Ectodermal cell (in vitro differentiated cells): Measurements from ENCODE around the gene COA7.
A peak's percentile ranks its signal among the peaks of the same experiment; 100 is the strongest.
"Not testable (repeated sequence)": the region's sequence is repeated elsewhere in the genome, so short reads cannot be mapped to it uniquely, and the experiment has no call there.

Experiments used
- H3K27ac ChIP-seq: 2 replicates; pipeline ENCODE4 v1.7.0; 2013; ENCODE audit warnings: mild to moderate bottlenecking, low read depth, low read length; ENCODE audit not compliant: insufficient read depth, poor library complexity, severe bottlenecking
- H3K27me3 ChIP-seq: 2 replicates; pipeline ENCODE4 v1.7.0; 2013; ENCODE audit warnings: mild to moderate bottlenecking, low read length; ENCODE audit not compliant: insufficient read depth, control insufficient read depth, poor library complexity, severe bottlenecking
- H3K36me3 ChIP-seq: one replicate; pipeline ENCODE4 v1.7.0; 2013; ENCODE audit warnings: low read length; ENCODE audit not compliant: control insufficient read depth, insufficient read depth
- H3K4me1 ChIP-seq: one replicate; pipeline ENCODE4 v1.7.0; 2013; ENCODE audit warnings: low read length; ENCODE audit not compliant: control insufficient read depth, insufficient read depth
- H3K4me3 ChIP-seq: 2 replicates; pipeline ENCODE4 v1.7.0; 2013; ENCODE audit warnings: low read depth, low read length, control low read depth; ENCODE audit not compliant: insufficient read depth
- H3K9me3 ChIP-seq: 2 replicates; pipeline ENCODE4 v1.7.0; 2013; ENCODE audit warnings: mild to moderate bottlenecking, low read length, moderate library complexity; ENCODE audit not compliant: control insufficient read depth
- WGBS, 2 experiments: methylation state at CpG; one replicate each; pipeline ENCODE4 v1.1.7; 2013; ENCODE audit warnings: missing lambda C conversion rate in 2 of 2; 5-methylcytosine and 5-hydroxymethylcytosine counted together

COA7 gene

DNA sequence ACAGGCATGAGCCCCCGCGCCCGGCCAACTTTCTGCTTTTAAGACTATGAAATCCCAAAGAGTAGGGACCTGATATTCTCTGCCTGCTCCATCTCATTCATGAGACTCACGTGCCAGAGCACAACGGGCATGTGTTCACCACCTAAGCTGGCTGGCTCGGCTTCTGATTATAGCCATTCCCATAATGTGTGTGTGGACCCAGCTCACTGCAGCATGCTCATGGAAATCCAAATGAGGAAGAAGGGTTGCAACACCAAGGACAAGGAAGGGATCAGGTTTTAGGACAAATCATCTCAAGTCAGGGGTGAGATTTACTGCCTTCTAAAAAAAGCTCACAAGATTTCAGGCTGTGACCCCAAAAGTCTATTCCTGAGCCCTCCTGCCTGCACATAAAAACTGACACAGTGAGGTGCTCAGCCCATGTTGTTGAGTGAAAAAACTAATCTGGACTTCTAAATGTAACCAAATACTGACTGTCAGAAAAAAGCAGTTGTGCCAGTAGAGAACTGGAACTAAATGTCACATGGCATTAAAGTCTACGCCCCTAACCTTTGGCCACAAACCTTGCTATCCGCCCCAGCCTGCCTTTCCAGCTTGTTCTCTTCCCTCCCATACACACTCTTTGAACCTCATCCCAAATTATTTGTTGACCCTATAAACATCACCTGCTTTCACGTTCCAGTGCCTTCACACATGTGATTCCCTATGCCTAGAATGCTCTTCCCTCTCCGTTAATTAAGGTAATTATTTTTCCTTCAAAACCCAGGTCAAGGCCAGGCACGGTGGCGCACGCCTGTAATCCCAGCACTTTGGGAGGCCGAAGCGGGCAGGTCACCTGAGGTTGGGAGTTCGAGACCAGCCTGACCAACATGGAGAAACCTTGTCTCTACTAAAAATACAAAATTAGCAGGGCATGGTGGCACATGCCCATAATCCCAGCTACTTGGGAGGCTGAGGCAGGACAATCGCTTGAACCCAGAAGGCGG is 9.1 kb upstream of the COA7 start:
- Histone ChIP-seq H3K9me3 (no peaks in the 10 kb centered on the region), H3K36me3 (no peaks in the 10 kb centered on the region), H3K27ac (no peak overlapping the region), H3K27me3 (no peaks in the 10 kb centered on the region), H3K4me3 (no peak overlapping the region), H3K4me1 (no peaks in the 10 kb centered on the region)
- WGBS, 2 experiments, result 91 to 94% methylated on average over 18 of the region's 18 CpGs

DNA sequence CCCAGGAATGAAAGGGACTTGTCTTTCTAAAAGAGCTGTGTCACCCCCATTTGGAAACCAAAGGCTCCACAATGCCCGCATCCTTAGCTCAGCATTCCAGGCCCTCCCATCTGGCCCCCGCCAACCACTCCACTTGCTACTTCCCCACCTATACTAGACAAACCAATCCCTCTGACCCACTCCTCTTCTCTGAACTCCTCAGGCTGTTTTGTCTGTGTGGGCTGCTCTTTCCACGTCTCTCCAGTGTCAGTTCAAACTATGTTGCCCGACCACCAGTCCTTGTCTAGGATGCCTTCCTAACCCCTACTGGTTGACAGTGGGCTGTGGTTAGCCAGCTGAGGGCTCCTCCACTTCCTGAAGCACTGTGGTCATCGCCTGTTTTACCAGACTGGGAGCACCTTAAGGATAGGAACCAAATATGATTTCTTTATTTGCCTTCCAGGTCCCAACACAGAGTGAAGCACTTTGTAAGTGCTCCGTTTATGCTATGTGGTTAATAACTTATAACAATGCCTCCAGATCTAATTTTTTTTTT is 8.1 kb upstream of the COA7 start:
- H3K9me3 ChIP-seq, result no peaks in the 10 kb centered on the region
- H3K27me3 ChIP-seq, result no peaks in the 10 kb centered on the region
- H3K27ac ChIP-seq, result no peak overlapping the region
- no peaks in the 10 kb centered on the region for H3K4me1 ChIP-seq
- H3K4me3 ChIP-seq, result no peak overlapping the region
- 80 to 87% methylated on average over 4 to 5 of the region's 6 CpGs for WGBS, 2 experiments
- H3K36me3 ChIP-seq, result no peaks in the 10 kb centered on the region

DNA sequence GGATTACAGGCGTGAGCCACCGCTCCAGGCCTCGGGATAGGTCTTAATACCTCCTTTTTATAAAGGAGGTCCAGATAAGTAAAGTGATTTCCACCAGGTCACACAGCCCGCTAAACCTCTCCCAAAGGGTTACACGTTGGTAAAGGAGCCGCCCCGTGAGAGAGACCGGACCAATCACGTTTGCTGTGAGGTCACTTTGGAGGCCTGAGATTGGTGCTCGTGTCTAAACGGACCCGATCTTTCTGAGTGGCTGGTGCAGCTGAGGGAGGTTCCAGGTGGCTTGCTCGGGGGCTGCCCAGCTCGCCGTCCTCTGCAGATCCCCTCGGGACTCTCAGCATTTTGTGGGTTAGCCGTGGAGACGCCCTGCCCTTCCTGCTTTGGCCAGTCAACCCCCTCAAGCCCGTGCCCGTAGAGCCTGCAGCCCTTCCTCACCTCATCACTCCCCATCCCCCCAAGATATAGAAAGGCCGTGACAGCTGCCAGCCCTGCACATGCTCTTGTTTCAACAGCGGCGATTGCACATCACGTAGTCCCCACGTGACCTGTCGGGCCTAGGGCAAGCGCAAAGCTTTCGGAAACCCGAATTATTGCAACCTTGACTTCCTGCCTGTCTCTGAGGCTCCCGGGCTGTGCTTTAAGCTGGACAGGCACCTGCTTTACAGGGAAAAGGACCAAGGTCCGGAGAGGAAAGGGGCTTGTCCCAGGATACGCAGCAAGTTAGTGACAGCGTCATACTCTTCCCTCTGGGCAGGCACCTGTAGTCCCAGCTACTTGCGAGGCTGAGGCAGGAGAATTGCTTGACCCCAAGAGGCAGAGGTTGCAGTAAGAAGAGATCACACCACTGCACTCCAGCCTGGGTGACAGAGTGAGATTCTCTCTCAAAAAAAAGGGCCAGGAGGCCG is 5.0 kb upstream of the COA7 start:
- Histone ChIP-seq H3K4me1 (no peaks in the 10 kb centered on the region), H3K27me3 (no peaks in the 10 kb centered on the region), H3K4me3 (peak overlapping the region; percentile 43), H3K36me3 (no peaks in the 10 kb centered on the region), H3K27ac (no peak overlapping the region), H3K9me3 (no peaks in the 10 kb centered on the region)
- 5% methylated on average over 35 of the region's 35 CpGs for WGBS, 2 experiments

DNA sequence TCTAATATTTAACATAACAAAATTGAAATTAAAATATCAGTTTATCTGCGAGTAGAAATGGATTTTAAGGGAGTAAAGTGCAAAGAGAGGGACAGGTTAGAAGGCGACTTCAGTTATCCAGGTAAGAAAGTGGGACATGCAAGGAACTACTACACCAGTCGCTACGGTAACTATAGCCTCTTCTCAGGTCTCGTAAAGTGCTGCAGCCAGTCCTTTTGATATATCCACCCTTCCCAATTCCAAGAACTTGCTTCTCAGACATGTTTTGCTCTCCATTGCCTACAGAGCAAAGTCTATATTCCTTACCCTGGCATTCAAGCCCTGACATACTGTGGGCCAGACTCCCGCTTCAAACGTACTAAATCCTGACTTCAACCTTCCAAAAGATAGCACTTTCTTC is 2.5 kb downstream of the COA7 start:
- Histone ChIP-seq H3K27me3 (no peaks in the 10 kb centered on the region), H3K9me3 (no peaks in the 10 kb centered on the region)

DNA sequence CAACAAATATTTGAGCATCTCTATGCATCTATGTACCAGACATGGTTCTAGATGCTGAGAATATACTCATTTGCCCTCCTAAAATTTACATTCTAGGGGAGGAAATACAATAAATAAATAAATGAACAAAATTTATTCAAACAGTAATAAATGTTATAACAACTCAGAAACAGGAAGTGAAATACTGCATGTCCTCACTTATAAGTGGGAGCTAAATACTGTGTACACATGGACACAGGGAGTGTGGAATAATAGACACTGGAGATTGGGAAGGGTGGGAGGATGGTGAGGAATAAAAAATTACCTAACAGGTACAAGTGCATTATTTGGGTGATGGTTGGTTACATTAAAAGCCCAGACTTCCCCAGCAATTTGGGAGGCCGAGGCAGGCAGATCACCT is 4.3 kb downstream of the COA7 start:
- Histone ChIP-seq H3K4me3 (no peak overlapping the region), H3K27me3 (no peaks in the 10 kb centered on the region), H3K9me3 (no peaks in the 10 kb centered on the region), H3K36me3 (peaks cover 17% of the 10 kb centered on the region), H3K27ac (no peak overlapping the region), H3K4me1 (no peaks in the 10 kb centered on the region)
- WGBS, 2 experiments, result 82 to 94% methylated on average over 1 of the region's 1 CpG

More for the DNA sequence above, 2.5 kb downstream of the COA7 start:
- H3K27ac ChIP-seq, result no peak overlapping the region
- no peaks in the 10 kb centered on the region for H3K4me1 ChIP-seq
- 92 to 96% methylated on average over 7 of the region's 7 CpGs for WGBS, 2 experiments
- peaks cover 17% of the 10 kb centered on the region for H3K36me3 ChIP-seq
- H3K4me3 ChIP-seq, result no peak overlapping the region

DNA sequence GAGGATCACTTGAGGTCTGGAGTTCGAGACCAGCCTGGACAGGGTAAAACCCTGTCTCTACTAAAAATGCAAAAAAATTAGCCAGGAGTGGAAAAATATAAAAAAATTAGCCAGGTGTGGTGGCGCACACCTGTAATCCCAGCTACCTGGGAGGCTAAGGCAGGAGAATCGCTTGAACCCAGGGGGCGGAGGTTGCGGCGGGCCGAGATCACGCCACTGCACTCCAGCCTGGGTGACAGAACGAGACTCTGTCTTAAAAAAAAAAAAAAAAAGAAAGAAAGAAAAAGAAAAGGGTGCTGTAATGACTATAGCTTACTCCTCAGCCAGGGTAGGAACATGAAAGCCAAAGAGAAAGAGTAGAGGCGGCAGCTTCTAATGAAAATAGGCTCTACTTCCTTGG is 4.8 kb downstream of the COA7 start:
- H3K36me3 ChIP-seq, result peaks cover 17% of the 10 kb centered on the region
- WGBS, 2 experiments, result 96 to 97% methylated on average over 10 of the region's 10 CpGs

DNA sequence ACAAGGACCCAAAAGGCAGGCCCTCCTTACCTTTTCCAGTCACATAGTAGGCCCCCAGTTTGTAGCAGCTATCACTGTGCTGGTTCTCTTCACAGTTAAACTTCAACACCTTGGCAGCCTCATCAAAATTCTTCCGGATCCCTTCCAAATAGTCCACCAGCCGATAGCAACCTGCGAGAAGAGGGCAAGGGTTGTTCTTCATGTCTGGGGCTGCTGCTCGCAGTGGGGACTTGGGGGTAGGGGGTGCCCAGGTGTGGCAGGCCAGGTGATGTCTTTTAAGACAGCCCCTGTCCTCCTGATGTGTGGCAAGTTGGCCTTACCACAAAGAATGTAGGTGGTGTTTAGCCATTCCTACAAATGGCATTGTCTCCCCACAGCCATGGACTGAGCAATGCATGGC is 5.5 kb downstream of the COA7 start:
- Histone ChIP-seq H3K9me3 (no peaks in the 10 kb centered on the region), H3K36me3 (peaks cover 19% of the 10 kb centered on the region), H3K4me3 (no peak overlapping the region), H3K27me3 (no peaks in the 10 kb centered on the region), H3K4me1 (no peaks in the 10 kb centered on the region), H3K27ac (no peak overlapping the region)
- WGBS, 2 experiments, result 98 to 99% methylated on average over 4 of the region's 4 CpGs

More for the DNA sequence above, 4.8 kb downstream of the COA7 start:
- not testable (repeated sequence) for H3K4me3 ChIP-seq, H3K27me3 ChIP-seq, H3K4me1 ChIP-seq, H3K9me3 ChIP-seq, H3K27ac ChIP-seq

DNA sequence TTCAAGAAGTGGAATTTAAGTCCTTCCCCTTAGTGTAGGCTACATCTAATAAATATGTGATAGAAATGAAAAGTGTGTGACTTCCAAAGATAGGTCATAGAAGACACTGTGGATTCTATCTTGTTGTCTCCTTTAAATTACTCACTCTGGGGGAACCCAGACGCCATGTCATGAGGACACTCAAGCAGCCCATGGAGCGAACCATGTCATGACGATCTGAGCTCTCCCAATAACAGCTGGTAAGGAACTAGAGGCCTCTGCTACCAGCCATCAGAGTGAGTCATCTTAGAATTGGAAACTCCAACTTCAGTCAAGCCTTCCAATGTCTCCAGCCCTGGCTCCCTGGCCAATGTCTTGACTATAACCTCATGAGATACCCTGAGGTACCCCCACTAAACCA is 6.3 kb downstream of the COA7 start:
- no peaks in the 10 kb centered on the region for H3K27me3 ChIP-seq
- H3K36me3 ChIP-seq, result peaks cover 23% of the 10 kb centered on the region
- H3K4me3 ChIP-seq, result no peak overlapping the region
- no peak overlapping the region for H3K27ac ChIP-seq
- H3K4me1 ChIP-seq, result no peaks in the 10 kb centered on the region
- H3K9me3 ChIP-seq, result no peaks in the 10 kb centered on the region
- WGBS, 2 experiments, result 96 to 99% methylated on average over 3 of the region's 3 CpGs

DNA sequence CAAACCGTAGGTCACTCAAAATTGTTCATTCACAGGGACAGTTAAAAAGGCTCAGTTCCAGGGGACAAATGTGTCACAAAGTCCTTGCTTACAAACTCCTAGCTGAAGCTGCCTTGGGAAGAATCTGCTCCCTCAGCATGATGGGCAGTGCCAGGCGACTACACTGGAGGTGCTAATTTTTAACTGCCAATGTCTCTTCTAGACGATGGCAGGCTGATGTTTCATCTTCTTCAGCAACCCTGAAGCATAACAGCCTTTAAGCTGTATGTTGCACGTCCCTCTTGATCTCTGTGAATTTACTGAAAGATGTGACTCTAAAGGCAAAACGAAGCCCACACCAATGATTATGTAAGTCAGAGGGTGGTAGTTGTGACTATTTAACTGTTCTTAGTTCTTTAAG is 11.3 kb downstream of the COA7 start:
- Histone ChIP-seq H3K9me3 (no peaks in the 10 kb centered on the region), H3K36me3 (peaks cover 9% of the 10 kb centered on the region), H3K4me1 (no peaks in the 10 kb centered on the region), H3K27ac (no peak overlapping the region), H3K4me3 (no peak overlapping the region), H3K27me3 (no peaks in the 10 kb centered on the region)
- WGBS, 2 experiments, result 92 to 95% methylated on average over 5 of the region's 5 CpGs

DNA sequence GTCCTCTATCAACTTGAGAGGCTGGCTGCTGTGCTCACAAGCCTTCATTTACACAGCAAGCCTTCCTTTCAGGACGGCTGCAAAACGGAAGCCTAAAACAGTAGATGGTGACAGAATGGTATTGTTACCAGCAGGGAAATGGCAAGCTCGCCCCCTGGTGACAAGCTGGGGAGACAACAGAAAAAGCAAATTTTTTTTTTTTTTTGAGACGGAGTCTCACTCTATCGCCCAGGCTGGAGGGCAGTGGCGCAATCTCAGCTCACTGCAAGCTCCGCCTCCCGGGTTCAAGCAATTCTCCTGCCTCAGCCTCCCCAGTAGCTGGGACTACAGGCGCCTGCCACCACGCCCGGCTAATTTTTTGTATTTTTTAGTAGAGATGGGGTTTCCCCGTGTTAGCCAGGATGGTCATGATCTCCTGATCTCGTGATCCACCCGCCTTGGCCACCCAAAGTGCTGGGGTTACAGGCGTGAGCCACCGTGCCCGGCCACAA is 11.8 kb downstream of the COA7 start:
- not testable (repeated sequence) for H3K9me3 ChIP-seq, H3K27ac ChIP-seq, H3K27me3 ChIP-seq, H3K36me3 ChIP-seq, H3K4me1 ChIP-seq, H3K4me3 ChIP-seq
- WGBS, 2 experiments, result 56 to 58% methylated on average over 17 of the region's 17 CpGs
